HepG2 (cell line): ENCODE data around the gene SEC11A. TPM values are rescaled to one million over a fixed set of nuclear protein-coding genes. Genes with fewer than 3 reads are reported as not detected.

ENCODE experiments used
- AFF4 ChIP-seq: sonication (generic); formaldehyde crosslinking; IDR thresholded peaks from 2 replicates; pipeline ENCODE4 v1.4.0; 2020; ENCODE audit warnings: missing genetic modification reagents
- ATF5 ChIP-seq: sonication (generic); formaldehyde crosslinking; IDR thresholded peaks from 2 replicates; pipeline ENCODE4 v1.4.0; 2020; ENCODE audit warnings: mild to moderate bottlenecking, low read depth, missing genetic modification reagents
- ETS1 ChIP-seq: sonication (generic); formaldehyde crosslinking; IDR thresholded peaks from 2 replicates; pipeline ENCODE4 v1.4.0; 2020; ENCODE audit warnings: missing genetic modification reagents
- FOSL2 ChIP-seq: sonication (generic); formaldehyde crosslinking; IDR thresholded peaks from 2 replicates; pipeline ENCODE4 v1.4.0; 2020; ENCODE audit warnings: missing genetic modification reagents
- GABPA ChIP-seq, 2 experiments: IDR thresholded peaks; 2 replicates each; pipeline ENCODE4 v1.6.1; 2011 to 2016; ENCODE audit warnings: low read depth in 2 of 2, low read length in 1 of 2, missing biosample characterization in 1 of 2, missing genetic modification characterization in 1 of 2
- GZF1 ChIP-seq: sonication (generic); formaldehyde crosslinking; IDR thresholded peaks from 2 replicates; pipeline ENCODE4 v1.5.1; 2020; ENCODE audit warnings: mild to moderate bottlenecking, missing genetic modification reagents
- HBP1 ChIP-seq: IDR thresholded peaks from 2 replicates; pipeline ENCODE4 v1.6.1; 2016; ENCODE audit warnings: low read depth, control low read depth
- HMGA1 ChIP-seq: sonication (generic); formaldehyde crosslinking; conservative IDR thresholded peaks from 2 replicates; pipeline ENCODE4 v1.4.0; 2020; ENCODE audit warnings: missing genetic modification reagents
- HMGXB3 ChIP-seq: sonication (generic); formaldehyde crosslinking; IDR thresholded peaks from 2 replicates; pipeline ENCODE4 v1.4.0; 2020; ENCODE audit warnings: missing genetic modification reagents, borderline replicate concordance
- MAFF ChIP-seq: IDR thresholded peaks from 2 replicates; pipeline ENCODE4 v1.6.1; 2011; ENCODE audit warnings: low read depth, low read length, improper control_type of control experiment
- SMAD9 ChIP-seq: sonication (generic); formaldehyde crosslinking; IDR thresholded peaks from 2 replicates; pipeline ENCODE4 v1.5.1; 2020; ENCODE audit warnings: mild to moderate bottlenecking, missing genetic modification reagents
- ZNF577 ChIP-seq: sonication (generic); formaldehyde crosslinking; IDR thresholded peaks from 2 replicates; pipeline ENCODE4 v1.4.0; 2020; ENCODE audit warnings: mild to moderate bottlenecking, low read depth, missing genetic modification reagents, borderline replicate concordance
- ZNF589 ChIP-seq: sonication (generic); formaldehyde crosslinking; conservative IDR thresholded peaks from 2 replicates; pipeline ENCODE4 v1.8.0; 2022; ENCODE audit warnings: mild to moderate bottlenecking, moderate library complexity, missing genetic modification reagents
- ZNF746 ChIP-seq: sonication (generic); formaldehyde crosslinking; IDR thresholded peaks from 2 replicates; pipeline ENCODE4 v1.8.0; 2022; ENCODE audit warnings: mild to moderate bottlenecking, missing genetic modification reagents
- ZNF883 ChIP-seq: sonication (generic); formaldehyde crosslinking; IDR thresholded peaks from 2 replicates; pipeline ENCODE4 v1.5.1; 2020; ENCODE audit warnings: mild to moderate bottlenecking, missing genetic modification reagents; ENCODE audit errors: not compliant biosample characterization
- ZSCAN31 ChIP-seq: sonication (generic); formaldehyde crosslinking; IDR thresholded peaks from 2 replicates; pipeline ENCODE4 v1.5.0; 2020; ENCODE audit warnings: low read depth, mild to moderate bottlenecking, missing genetic modification reagents
- polyA plus RNA-seq, 8 experiments: library from polyadenylated mRNA; depleted of rRNA in 3 of 8; stranded (reverse) in 7 of 8; unstranded in 1 of 8; fragments of >200 nt; fragmentation: Illumina TruSeq in 4 of 8; extraction: Trizol in 4 of 8; gene quantifications; 2 replicates each; pipeline versions ENCODE4 v1.2.1 to v1.2.3, GENCODE V29; 2011 to 2016; ENCODE audit warnings: low read depth in 4 of 8, missing spikeins in 1 of 8, mixed read lengths in 1 of 8; ENCODE audit not compliant: insufficient read depth in 1 of 8
- total RNA-seq, 5 experiments: library from RNA; depleted of rRNA; stranded (reverse); fragments of >200 nt; fragmentation: Illumina TruSeq; extraction: Trizol; gene quantifications; 2 replicates each; pipeline ENCODE4 v1.2.3, GENCODE V29; 2016; ENCODE audit warnings: low read depth in 1 of 5

SEC11A gene
- total and polyA plus RNA-seq, 2 of the 13 experiments (the other 11 are each of a cell fraction or from before 2014, with no cell fraction given), result 141 to 230 TPM

- TF ChIP-seq ETS1, result no peak
- TF ChIP-seq FOSL2, result no peak
- TF ChIP-seq ZNF883 (CRISPR knock-in tag), result peak; percentile 4
- TF ChIP-seq ZNF589 (CRISPR knock-in tag), result no peak
- no peak for TF ChIP-seq GABPA (IDR thresholded peaks at IDR 0.05; ENCODE audit: low read depth, low read length)
- peak; percentile 27; the same call in 1 of the 2 replicates for TF ChIP-seq GABPA (CRISPR knock-in tag; IDR thresholded peaks at IDR 0.05; ENCODE audit: low read depth)
- TF ChIP-seq MAFF, result no peak
- TF ChIP-seq HMGA1 (CRISPR knock-in tag), result no peak
- TF ChIP-seq AFF4, result no peak
- TF ChIP-seq GZF1 (CRISPR knock-in tag), result peak; percentile 64; the same call in 1 of the 2 replicates
- no peak for TF ChIP-seq ATF5
- TF ChIP-seq SMAD9 (CRISPR knock-in tag), result no peak
- 0 out of 2 replicates have a peak, but pooled peaks have one; percentile 42 for TF ChIP-seq ZNF746 (CRISPR knock-in tag)
- peak; percentile 33; the same call in 1 of the 2 replicates for TF ChIP-seq ZSCAN31 (CRISPR knock-in tag)
- TF ChIP-seq HBP1 (CRISPR knock-in tag), result peak; percentile 43; the same call in 1 of the 2 replicates
- no peak for TF ChIP-seq ZNF577 (CRISPR knock-in tag)
- no peak for TF ChIP-seq HMGXB3 (CRISPR knock-in tag)
These were observed 33.4 kb upstream of the SEC11A start (continued) for GRCh38 chr15:84749111-84749991.
